Peyer's patch (tissue), 4 donors: ENCODE measurements around the gene SPR.

Experiments
- CTCF ChIP-seq, 6 experiments: fragments of 450-650 bp in 4 of 6; fragments of 200-600 bp in 2 of 6; sonication (generic) in 1 of 6; IDR thresholded peaks; one replicate each; pipeline ENCODE4 v1.5.1; 2017 to 2019; ENCODE audit warnings: antibody characterized with exemption in 6 of 6, mild to moderate bottlenecking in 3 of 6, moderate library complexity in 1 of 6
- POLR2A ChIP-seq, 2 donors: fragments of 450-650 bp; IDR thresholded peaks; one replicate each; pipeline ENCODE4 v1.5.1; 2017; ENCODE audit warnings: antibody characterized with exemption in 2 of 2, mild to moderate bottlenecking in 2 of 2, moderate library complexity in 2 of 2

DNA sequence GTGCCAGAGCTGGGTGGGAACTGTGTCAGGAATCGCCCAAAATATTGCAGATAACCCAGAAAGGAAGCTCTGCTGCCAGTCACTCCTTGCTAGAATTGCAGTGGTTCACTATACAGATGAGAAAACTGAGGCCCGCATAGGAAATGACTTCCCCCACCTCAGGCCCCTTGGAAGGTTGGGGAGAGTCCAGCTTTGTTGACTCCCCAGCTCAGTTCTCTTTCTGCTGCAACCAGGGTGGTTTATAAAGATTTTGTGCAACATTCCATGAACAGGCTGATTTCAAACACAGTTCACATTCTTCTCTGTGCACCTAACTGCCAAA is 11.3 kb downstream of the SPR start:
- TF ChIP-seq CTCF (IDR thresholded peaks at IDR 0.05), result no peak
- TF ChIP-seq POLR2A (IDR thresholded peaks at IDR 0.05), result no peak
